Measurements from ENCODE around the gene SH3RF1. TPM values are rescaled to one million over a fixed set of nuclear protein-coding genes. Genes with fewer than 3 reads are reported as not detected.
A peak's percentile ranks its signal among the peaks of the same experiment; 100 is the strongest.

SH3RF1 gene
- total and polyA plus RNA-seq, 2 of the 8 experiments (the other 6 are each of a cell fraction or from before 2014, with no cell fraction given): 6.9 to 15.1 TPM

DNA sequence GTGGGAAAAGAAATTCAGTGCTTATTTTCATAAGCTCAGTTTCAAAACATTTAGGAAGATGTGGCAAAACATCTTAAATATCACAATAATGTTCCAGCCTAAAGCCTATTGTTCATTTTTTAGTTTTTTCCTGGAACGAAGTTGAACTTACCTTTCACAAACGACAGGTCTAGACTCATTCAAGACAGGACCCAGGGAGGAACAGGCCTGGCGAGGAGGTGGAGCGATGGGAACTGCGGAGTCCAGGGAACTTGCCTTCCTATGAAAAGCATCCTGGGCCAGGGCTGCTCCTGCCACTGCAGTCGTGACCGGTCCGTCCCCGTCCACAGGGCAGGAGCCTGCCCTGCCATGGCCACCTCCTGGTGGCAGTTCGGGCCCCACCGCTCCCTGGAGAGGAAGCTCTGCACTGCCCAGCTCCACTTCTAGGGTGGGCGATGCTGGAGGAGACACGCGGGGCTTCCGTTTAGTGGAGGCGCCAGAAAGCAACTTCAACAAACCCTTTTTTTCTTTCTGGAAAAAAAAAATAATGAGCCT is 164.0 kb downstream of the SH3RF1 start:
- no peaks in the 10 kb centered on the region for H4K20me1 ChIP-seq (replicated peaks in 1 of 2; ENCODE audit: control insufficient read depth in 1 of 2, insufficient read depth in 2 of 2, low read length in 2 of 2)
- no peak overlapping the region for H4K5ac ChIP-seq (ENCODE audit: insufficient read length, low read depth, low read length)
- H2BK120ac ChIP-seq (replicated peaks; ENCODE audit: low read depth, low read length): no peak overlapping the region
- H3K9me3 ChIP-seq (ENCODE audit: insufficient read depth in 2 of 2, low read depth in 1 of 2, low read length in 1 of 2): no peaks in the 10 kb centered on the region
- ChIA-PET POLR2A (ENCODE audit: partially characterized antibody) (no interaction called here), CTCF (ENCODE audit: partially characterized antibody) (interaction anchor here (0.6 to 1.2 kb wide), 2 partner anchors 9 to 377 kb away, joined by 3 to 4 read pairs; no protein-coding TSS in a partner anchor)
- H3K79me2 ChIP-seq (ENCODE audit: control insufficient read depth in 1 of 2, insufficient read depth in 2 of 2, low read length in 2 of 2): no peaks in the 10 kb centered on the region
- FAIRE-seq (no peak), DNase-seq (ENCODE audit: low read depth in 1 of 2, low spot score in 2 of 2) (no peak)
- 0 out of 7 replicates have a peak overlapping the region, but pooled peaks of 1 of the 4 experiments have one; percentile 8 for H3K9ac ChIP-seq (replicated peaks in 1 of 4; ENCODE audit: extremely low read depth in 1 of 4, low read depth in 3 of 4, low read length in 3 of 4)
- H2AK5ac ChIP-seq (ENCODE audit: low read depth, low read length): no peak overlapping the region
- H3K14ac ChIP-seq (ENCODE audit: insufficient read length): no peak overlapping the region
- no peak overlapping the region for H2BK5ac ChIP-seq (ENCODE audit: low read depth, low read length)
- no peak overlapping the region for H3K23ac ChIP-seq (ENCODE audit: insufficient read length)
- no peak overlapping the region for H2AFZ ChIP-seq (ENCODE audit: low read length)
- no peak overlapping the region for H4K91ac ChIP-seq (replicated peaks; ENCODE audit: insufficient read length, low read length)
- no peak for TF ChIP-seq SP2 (IDR thresholded peaks at IDR 0.05; ENCODE audit: low read length)
- TF ChIP-seq, protein P1, sequence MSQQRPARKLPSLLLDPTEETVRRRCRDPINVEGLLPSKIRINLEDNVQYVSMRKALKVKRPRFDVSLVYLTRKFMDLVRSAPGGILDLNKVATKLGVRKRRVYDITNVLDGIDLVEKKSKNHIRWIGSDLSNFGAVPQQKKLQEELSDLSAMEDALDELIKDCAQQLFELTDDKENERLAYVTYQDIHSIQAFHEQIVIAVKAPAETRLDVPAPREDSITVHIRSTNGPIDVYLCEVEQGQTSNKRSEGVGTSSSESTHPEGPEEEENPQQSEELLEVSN (IDR thresholded peaks at IDR 0.05): no peak
- TF ChIP-seq SIRT6 (IDR thresholded peaks at IDR 0.05; ENCODE audit: low read length): no peak
- TF ChIP-seq EZH2 (IDR thresholded peaks at IDR 0.05; ENCODE audit: low read depth, low read length, severe bottlenecking): no peak
- TF ChIP-seq SIX5 (IDR thresholded peaks at IDR 0.05; ENCODE audit: low read depth, low read length): no peak
- no peak for TF ChIP-seq GTF2F1 (IDR thresholded peaks at IDR 0.05; ENCODE audit: borderline replicate concordance, low read depth, low read length)
- no peak for TF ChIP-seq BRCA1 (IDR thresholded peaks at IDR 0.05; ENCODE audit: low read depth, low read length)
- TF ChIP-seq TAF1 (IDR thresholded peaks at IDR 0.05; ENCODE audit: low read depth, low read length): no peak
- H4K8ac ChIP-seq (ENCODE audit: extremely low read depth, insufficient read depth, low read length): no peak overlapping the region
- H2BK15ac ChIP-seq (ENCODE audit: low read length): no peak overlapping the region
- 94% methylated on average over 16 of the region's 16 CpGs; no CpG with 5 or more reads in 1 of the 2 experiments for WGBS, 2 experiments (ENCODE audit: extremely low coverage in 1 of 2, insufficient coverage in 1 of 2, insufficient read length in 1 of 2, insufficient replicate concordance in 2 of 2, low coverage in 1 of 2, low lambda C conversion rate in 2 of 2, missing lambda C conversion rate in 1 of 2)
- H3K18ac ChIP-seq (ENCODE audit: extremely low read depth, low read length): no peak overlapping the region
- H3K4me2 ChIP-seq (ENCODE audit: insufficient read depth in 1 of 2, low read depth in 2 of 2, low read length in 2 of 2): no peak overlapping the region
- H3K56ac ChIP-seq (replicated peaks; ENCODE audit: insufficient read length, low read depth, low read length): no peak overlapping the region
- no peak overlapping the region for H3K4me3 ChIP-seq (ENCODE audit: extremely low read depth in 1 of 4, insufficient read depth in 2 of 4, low read depth in 3 of 4, low read length in 4 of 4)
- H3K4ac ChIP-seq (replicated peaks; ENCODE audit: insufficient read length, low read depth, low read length): no peak overlapping the region
- no peak overlapping the region for H2BK12ac ChIP-seq (ENCODE audit: low read depth, low read length)
- no peaks in the 10 kb centered on the region for H3K79me1 ChIP-seq (ENCODE audit: low read depth, low read length)
- H3K23me2 ChIP-seq (ENCODE audit: low read depth, low read length): peaks cover 1% of the 10 kb centered on the region; the same call in 1 of the 2 replicates
- no peak overlapping the region for H2BK20ac ChIP-seq (ENCODE audit: low read length)
- H3K36me3 ChIP-seq (ENCODE audit: control insufficient read depth in 2 of 4, insufficient read depth in 4 of 4, low read length in 3 of 4): peaks cover 2 to 7% (median 3%) of the 10 kb centered on the region in 4 experiments; a peak in 4 of 8 replicates
- no peaks in the 10 kb centered on the region for H3K27me3 ChIP-seq (replicated peaks in 1 of 4; ENCODE audit: control insufficient read depth in 3 of 4, extremely low read depth in 1 of 4, insufficient read depth in 3 of 4, low read length in 3 of 4)
- H3K27ac ChIP-seq (ENCODE audit: low read depth, low read length): no peak overlapping the region
- peaks cover 0 to 4% (median 3%) of the 10 kb centered on the region in 4 experiments; a peak in 3 of 7 replicates for H3K4me1 ChIP-seq (replicated peaks in 1 of 4; ENCODE audit: control insufficient read depth in 3 of 4, insufficient read depth in 4 of 4, low read length in 3 of 4)
